Measurements from ENCODE around the gene GALNT18.

- no peak for TF ChIP-seq POLR2A (IDR thresholded peaks at IDR 0.05)
- TF ChIP-seq POLR2AphosphoS5 (IDR thresholded peaks at IDR 0.05) = no peak
- no peak for TF ChIP-seq CTCF (IDR thresholded peaks at IDR 0.05)
These were observed 191.4 kb downstream of the GALNT18 start for GRCh38 chr11:11430431-11430830.

All from prostate gland (tissue), 2 donors.